ENCODE results near the gene IFITM1.

DNA sequence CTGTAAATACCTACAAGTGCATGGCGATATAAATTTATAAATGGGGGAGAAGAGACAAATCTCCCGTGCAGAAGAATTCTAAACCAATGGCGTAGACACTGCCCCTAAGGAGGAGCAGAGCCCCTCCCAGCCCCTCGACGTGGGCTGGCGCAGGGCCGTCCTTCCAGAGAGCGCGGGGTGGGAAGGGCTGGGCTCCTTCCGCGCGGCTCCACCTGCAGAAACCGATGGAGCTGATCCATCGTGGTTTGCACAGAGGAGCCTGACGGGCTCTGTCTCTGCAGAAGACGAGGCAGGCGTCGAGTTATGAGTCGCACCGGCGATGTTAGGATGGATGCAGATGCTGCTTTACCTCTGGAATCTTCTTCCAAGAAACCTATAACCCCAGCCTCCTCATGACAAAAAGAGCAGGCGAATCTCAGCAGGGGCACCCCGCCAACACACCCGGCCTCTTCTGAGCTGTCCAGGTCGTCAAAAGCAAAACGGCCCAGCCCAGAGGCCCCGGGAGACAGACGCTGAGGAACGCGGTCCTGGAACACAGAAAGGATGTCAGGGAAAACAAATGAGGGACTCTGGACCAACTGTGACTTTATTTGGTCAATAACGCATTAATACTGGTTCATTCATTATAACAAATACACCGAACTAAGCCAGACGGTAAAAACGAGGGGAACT is 44.4 kb downstream of the IFITM1 start:
- TF ChIP-seq, protein P1, sequence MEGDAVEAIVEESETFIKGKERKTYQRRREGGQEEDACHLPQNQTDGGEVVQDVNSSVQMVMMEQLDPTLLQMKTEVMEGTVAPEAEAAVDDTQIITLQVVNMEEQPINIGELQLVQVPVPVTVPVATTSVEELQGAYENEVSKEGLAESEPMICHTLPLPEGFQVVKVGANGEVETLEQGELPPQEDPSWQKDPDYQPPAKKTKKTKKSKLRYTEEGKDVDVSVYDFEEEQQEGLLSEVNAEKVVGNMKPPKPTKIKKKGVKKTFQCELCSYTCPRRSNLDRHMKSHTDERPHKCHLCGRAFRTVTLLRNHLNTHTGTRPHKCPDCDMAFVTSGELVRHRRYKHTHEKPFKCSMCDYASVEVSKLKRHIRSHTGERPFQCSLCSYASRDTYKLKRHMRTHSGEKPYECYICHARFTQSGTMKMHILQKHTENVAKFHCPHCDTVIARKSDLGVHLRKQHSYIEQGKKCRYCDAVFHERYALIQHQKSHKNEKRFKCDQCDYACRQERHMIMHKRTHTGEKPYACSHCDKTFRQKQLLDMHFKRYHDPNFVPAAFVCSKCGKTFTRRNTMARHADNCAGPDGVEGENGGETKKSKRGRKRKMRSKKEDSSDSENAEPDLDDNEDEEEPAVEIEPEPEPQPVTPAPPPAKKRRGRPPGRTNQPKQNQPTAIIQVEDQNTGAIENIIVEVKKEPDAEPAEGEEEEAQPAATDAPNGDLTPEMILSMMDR (optimal IDR thresholded peaks at IDR 0.05 in 1 of 3, IDR thresholded peaks at IDR 0.05 in 1 of 3, conservative IDR thresholded peaks at IDR 0.05 in 1 of 3; ENCODE audit: extremely low read depth in 1 of 3, insufficient read depth in 2 of 3, low read length in 3 of 3): no peak
- no peak for TF ChIP-seq EZH2 (IDR thresholded peaks at IDR 0.05; ENCODE audit: low read length)

Measured in keratinocyte (primary cell).